ENCODE results near the gene C1QL1. TPM values are rescaled to one million over a fixed set of nuclear protein-coding genes. Genes with fewer than 3 reads are reported as not detected.

Gene C1QL1
- total RNA-seq, 1 experiment from 2014 or later, result 1.3 TPM

DNA sequence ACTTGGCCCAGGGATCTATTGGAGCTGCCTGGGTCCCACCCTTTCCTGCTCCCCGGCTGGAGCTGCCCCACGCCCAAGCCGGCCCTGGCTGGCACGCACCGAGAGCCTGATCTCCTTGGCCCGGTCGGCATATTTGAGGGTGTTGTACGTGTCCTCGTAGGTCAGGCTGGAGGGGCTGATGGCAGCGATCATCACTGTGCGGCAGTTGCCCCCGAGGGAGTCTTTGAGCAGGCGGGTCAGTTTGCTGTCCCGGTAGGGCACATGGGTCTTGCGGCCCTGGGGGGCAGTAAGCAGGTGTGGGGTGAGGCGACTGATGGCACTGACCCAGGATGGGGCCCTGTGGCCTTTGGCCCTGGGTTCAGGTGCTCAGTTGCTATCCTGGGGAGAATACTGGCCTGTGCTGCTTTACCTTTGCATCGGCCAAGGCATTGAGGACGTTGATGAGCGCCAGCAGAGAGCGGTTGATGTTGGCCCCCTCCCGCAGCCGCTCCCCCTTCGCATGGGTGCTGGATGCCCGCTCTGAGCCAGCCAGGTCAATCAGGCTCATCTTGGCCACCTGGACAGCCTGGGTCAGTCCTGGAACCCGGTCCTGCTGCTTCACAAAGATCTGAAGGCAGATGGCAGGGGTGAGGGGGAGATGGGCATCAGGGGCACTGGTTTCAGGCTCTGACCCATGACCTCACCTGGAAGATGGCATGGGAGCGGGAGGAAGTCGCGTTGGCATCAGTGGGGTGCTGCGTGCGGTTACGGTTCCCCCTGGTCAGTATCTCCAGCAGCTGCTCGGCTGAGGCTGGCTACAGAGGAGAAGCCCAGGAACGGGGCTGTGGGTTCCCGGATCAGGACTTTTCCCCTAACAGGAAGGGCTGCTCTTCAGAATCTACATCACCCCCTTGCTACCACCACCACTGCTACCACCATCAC, 34.0 kb downstream of the C1QL1 start:
- DNase-seq, result no peak
- no TSS peak for BruUV-seq (replicated peaks)
- Histone ChIP-seq H3K9me3 (ENCODE audit: insufficient read depth, low read depth) (no peaks in the 10 kb centered on the region), H4K20me1 (ENCODE audit: insufficient read depth) (no peaks in the 10 kb centered on the region; the same call in 1 of the 2 replicates), H3K79me2 (ENCODE audit: low read depth) (peaks cover 23% of the 10 kb centered on the region), H3K9me2 (ENCODE audit: insufficient read depth) (no peaks in the 10 kb centered on the region), H3F3A (ENCODE audit: insufficient read depth, low read depth) (peaks cover 6% of the 10 kb centered on the region; the same call in 1 of the 2 replicates), H2AFZ (no peak overlapping the region), H3K4me2 (no peak overlapping the region), H3K4me3 (no peak overlapping the region), H3K27ac (no peak overlapping the region), H3K36me3 (ENCODE audit: low read depth) (peaks cover 12% of the 10 kb centered on the region), H3K27me3 (ENCODE audit: insufficient read depth, low read depth) (no peaks in the 10 kb centered on the region), H3K4me1 (replicated peaks; ENCODE audit: insufficient read depth) (no peaks in the 10 kb centered on the region)
- ChIA-PET CTCF (no interaction called here), POLR2A (ENCODE audit: unreplicated experiment) (no interaction called here)
- TF ChIP-seq, protein P1, sequence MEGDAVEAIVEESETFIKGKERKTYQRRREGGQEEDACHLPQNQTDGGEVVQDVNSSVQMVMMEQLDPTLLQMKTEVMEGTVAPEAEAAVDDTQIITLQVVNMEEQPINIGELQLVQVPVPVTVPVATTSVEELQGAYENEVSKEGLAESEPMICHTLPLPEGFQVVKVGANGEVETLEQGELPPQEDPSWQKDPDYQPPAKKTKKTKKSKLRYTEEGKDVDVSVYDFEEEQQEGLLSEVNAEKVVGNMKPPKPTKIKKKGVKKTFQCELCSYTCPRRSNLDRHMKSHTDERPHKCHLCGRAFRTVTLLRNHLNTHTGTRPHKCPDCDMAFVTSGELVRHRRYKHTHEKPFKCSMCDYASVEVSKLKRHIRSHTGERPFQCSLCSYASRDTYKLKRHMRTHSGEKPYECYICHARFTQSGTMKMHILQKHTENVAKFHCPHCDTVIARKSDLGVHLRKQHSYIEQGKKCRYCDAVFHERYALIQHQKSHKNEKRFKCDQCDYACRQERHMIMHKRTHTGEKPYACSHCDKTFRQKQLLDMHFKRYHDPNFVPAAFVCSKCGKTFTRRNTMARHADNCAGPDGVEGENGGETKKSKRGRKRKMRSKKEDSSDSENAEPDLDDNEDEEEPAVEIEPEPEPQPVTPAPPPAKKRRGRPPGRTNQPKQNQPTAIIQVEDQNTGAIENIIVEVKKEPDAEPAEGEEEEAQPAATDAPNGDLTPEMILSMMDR (conservative IDR thresholded peaks at IDR 0.05), result no peak
- no peak for TF ChIP-seq EZH2 (IDR thresholded peaks at IDR 0.05; ENCODE audit: low read depth)
- intact Hi-C loops (cut with micrococcal nuclease; ENCODE audit: unreplicated experiment), result no loop called here

DNA sequence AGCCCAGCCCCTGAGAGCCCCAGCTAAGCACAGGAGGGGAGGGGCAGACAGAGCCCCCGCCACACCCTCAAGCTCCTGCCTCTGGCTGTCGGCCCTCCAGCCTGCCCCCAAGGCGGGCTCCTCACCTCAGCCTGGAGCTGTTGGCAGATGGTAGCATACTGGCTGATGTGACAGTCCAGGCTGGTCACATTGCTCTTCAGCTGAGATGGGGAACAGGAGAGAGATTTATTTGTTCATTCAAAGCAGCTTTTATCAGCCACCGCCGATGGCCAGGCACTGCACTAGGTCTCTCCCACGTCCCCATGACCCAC, 35.4 kb downstream of the C1QL1 start:
- no peaks in the 10 kb centered on the region for H3K27me3 ChIP-seq (ENCODE audit: insufficient read depth, low read depth)
- H3K4me2 ChIP-seq, result no peak overlapping the region
- H3K9me3 ChIP-seq (ENCODE audit: insufficient read depth, low read depth), result no peaks in the 10 kb centered on the region
- no peaks in the 10 kb centered on the region for H3K9me2 ChIP-seq (ENCODE audit: insufficient read depth)
- H3K4me3 ChIP-seq, result no peak overlapping the region
- peaks cover 10% of the 10 kb centered on the region; the same call in 1 of the 2 replicates for H3K79me2 ChIP-seq (ENCODE audit: low read depth)
- H2AFZ ChIP-seq, result no peak overlapping the region
- no peak overlapping the region for H3K27ac ChIP-seq
- H3F3A ChIP-seq (ENCODE audit: insufficient read depth, low read depth), result peaks cover 6% of the 10 kb centered on the region; the same call in 1 of the 2 replicates
- POLR2A ChIA-PET (ENCODE audit: unreplicated experiment), result interaction anchor here (0.6 kb wide), 1 partner anchor 216 kb away, joined by 5 read pairs; the partner anchor contains the start of gene HEXIM1
- H3K4me1 ChIP-seq (replicated peaks; ENCODE audit: insufficient read depth), result no peaks in the 10 kb centered on the region
- DNase-seq, result no peak
- TF ChIP-seq, protein P1 (conservative IDR thresholded peaks at IDR 0.05), result no peak
- no peak for TF ChIP-seq EZH2 (IDR thresholded peaks at IDR 0.05; ENCODE audit: low read depth)
- BruUV-seq (replicated peaks), result no TSS peak
- CTCF ChIA-PET, result no interaction called here
- H3K36me3 ChIP-seq (ENCODE audit: low read depth), result peaks cover 5% of the 10 kb centered on the region; the same call in 1 of the 2 replicates
- intact Hi-C loops (cut with micrococcal nuclease; ENCODE audit: unreplicated experiment), result no loop called here
- H4K20me1 ChIP-seq (ENCODE audit: insufficient read depth), result no peaks in the 10 kb centered on the region; the same call in 1 of the 2 replicates

DNA sequence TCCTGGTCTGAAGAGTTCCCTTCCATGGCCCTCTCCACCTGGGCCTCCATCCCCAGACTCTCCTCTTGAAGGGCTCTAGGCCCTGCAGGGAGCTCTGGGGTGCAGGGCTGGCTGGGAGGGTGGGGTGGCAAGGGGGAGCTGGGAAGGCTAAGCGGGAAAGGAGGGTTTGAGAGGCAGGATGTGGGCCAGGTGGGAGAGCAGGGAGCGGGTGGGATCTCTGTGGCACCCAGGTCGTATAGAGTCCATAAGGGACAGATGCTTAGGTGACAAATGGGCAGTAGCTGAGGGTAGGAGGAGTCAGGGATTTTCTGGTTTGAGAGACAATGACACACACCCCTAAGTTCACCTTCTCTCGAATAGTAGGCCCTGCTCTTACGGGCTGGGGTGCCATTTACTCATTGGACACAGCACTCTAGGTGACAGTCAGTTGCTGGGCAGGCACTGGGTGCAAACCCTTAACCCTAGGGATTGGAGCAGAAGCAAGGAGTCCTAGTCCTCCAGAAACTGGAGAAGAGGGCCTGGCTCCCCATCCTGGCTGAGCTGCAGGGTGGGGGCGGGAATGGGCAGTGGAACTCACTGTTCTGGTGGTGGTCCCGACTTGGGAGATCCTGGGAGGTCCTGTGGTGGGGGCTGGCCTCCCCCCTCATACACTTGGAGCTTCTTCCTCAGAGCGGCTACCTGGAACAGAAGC, 35.9 kb downstream of the C1QL1 start:
- Histone ChIP-seq H3K9me2 (ENCODE audit: insufficient read depth) (no peaks in the 10 kb centered on the region), H4K20me1 (ENCODE audit: insufficient read depth) (no peaks in the 10 kb centered on the region), H2AFZ (no peak overlapping the region), H3K79me2 (ENCODE audit: low read depth) (0 out of 2 replicates have a peak, but pooled peaks cover 5% of the 10 kb centered on the region), H3K27ac (no peak overlapping the region), H3K27me3 (ENCODE audit: insufficient read depth, low read depth) (no peaks in the 10 kb centered on the region), H3K9me3 (ENCODE audit: insufficient read depth, low read depth) (no peaks in the 10 kb centered on the region), H3K4me3 (no peak overlapping the region), H3K4me2 (no peak overlapping the region), H3K4me1 (replicated peaks; ENCODE audit: insufficient read depth) (no peaks in the 10 kb centered on the region), H3K36me3 (ENCODE audit: low read depth) (peaks cover 10% of the 10 kb centered on the region), H3F3A (ENCODE audit: insufficient read depth, low read depth) (peaks cover under 1% of the 10 kb centered on the region; the same call in 1 of the 2 replicates)
- CTCF ChIA-PET, result no interaction called here
- DNase-seq, result no peak
- TF ChIP-seq, protein P1 (conservative IDR thresholded peaks at IDR 0.05), result no peak
- no peak for TF ChIP-seq EZH2 (IDR thresholded peaks at IDR 0.05; ENCODE audit: low read depth)
- POLR2A ChIA-PET (ENCODE audit: unreplicated experiment), result interaction anchor here (0.6 kb wide), 1 partner anchor 216 kb away, joined by 5 read pairs; the partner anchor contains the start of gene HEXIM1
- intact Hi-C loops (cut with micrococcal nuclease; ENCODE audit: unreplicated experiment), result no loop called here
- no TSS peak for BruUV-seq (replicated peaks)

Data from PC-9 (cell line).